Left ventricle myocardium superior (tissue), 1 donor: ENCODE data around the gene CNOT1. TPM values are rescaled to one million over a fixed set of nuclear protein-coding genes. Genes with fewer than 3 reads are reported as not detected.

Experiments used
- ATAC-seq: fragments of 200-7000 bp; cut with Tn5 transposase; one replicate; pipeline ENCODE4 v1.9.1; 2020; ENCODE audit warnings: mild to moderate bottlenecking, moderate library complexity
- DNase-seq: peaks from one replicate; pipeline ENCODE4 v3.0.0-alpha.2; 2020
- intact Hi-C: fragments of 100-400 bp; cut with micrococcal nuclease; formaldehyde crosslinking; loops from one replicate; pipeline ENCODE4 v1.11.0; 2022
- total RNA-seq: library from RNA; stranded (reverse); fragmentation: NEBNext Ultra II Directional; extraction: Animal tissue kit (Norgen Biotek cat#: 25700); gene quantifications from one replicate; pipeline ENCODE4 v1.2.1, GENCODE V29; 2021
- donor health status: DM: no; HTN: yes; CAD: no; lungs with severe emphysema.

Gene CNOT1
- total RNA-seq, 1 donor from 2014 or later: 88.9 TPM

DNA sequence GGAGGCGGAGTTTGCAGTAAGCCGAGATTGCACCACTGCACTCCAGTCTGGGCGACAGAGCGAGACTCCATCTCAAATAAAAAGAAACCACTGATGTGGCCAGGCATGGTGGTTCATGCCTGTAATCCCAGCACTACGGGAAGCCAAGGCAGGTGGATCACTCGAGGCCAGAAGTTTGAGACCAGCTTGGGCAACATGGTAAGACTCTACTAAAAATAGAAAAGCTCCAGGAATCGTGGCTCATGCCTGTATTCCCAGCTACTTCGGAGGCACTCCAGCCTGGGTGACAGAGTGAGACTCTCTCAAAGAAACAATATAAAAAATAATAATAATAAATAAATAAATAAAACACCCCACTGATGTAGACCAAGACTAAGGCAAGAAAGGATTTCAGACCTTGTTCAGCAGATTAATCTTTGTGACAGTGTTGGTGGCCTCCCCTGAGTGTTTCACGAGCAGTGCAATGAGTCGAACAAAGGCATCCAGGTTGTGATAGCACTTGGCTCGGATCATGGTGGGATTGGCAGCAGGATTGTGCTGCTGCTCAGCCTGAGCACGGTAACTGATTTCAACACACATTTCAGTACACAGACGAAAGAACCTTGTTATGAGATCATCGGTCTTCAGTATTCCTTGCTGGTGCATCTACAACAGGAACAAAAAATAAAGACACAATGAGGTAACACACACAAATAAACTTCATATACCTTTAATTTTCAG is 95.7 kb downstream of the CNOT1 start:
- DNase-seq (peak; percentile 50), ATAC-seq (peak; percentile 85)
- intact Hi-C loops: no loop called here

DNA sequence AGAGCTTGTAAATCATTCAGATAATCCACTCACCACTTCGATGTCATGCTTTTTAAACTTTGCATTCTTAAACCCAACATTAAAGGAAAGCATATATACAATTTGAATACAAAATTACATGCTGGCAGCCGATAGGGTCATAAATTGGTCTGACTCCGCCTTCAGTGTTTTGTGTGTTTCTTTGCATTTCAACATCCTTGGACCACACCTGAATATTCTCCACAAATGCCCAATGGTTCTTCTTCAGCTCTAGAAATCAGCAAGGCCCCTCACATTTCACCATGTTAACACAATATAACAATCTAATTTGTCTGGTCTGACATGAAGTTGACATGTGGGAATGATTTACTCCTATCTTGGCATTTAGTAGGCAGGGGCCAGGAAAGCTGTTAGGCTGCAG is 97.2 kb downstream of the CNOT1 start:
- ATAC-seq (no peak), DNase-seq (no peak)
- intact Hi-C loops: no loop called here

DNA sequence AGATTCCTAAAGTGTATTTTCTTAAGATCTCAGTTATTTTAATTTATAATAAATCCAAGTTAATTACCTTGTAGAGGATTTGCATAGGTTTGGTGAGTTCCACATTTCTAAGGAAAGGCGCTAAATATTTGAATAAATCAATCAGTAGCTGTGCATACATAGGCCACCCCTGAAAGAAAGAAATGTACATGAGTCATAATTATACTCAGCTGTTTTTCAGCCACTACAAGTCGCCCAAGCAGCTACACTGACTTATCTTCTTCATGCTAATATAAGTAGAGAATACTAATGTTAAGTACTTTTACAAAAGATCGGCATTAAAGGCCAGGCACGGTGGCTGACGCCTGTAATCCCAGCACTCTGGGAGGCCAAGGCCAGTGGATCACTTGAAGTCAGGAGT is 99.4 kb downstream of the CNOT1 start:
- DNase-seq (no peak), ATAC-seq (no peak)
- intact Hi-C loops: no loop called here

DNA sequence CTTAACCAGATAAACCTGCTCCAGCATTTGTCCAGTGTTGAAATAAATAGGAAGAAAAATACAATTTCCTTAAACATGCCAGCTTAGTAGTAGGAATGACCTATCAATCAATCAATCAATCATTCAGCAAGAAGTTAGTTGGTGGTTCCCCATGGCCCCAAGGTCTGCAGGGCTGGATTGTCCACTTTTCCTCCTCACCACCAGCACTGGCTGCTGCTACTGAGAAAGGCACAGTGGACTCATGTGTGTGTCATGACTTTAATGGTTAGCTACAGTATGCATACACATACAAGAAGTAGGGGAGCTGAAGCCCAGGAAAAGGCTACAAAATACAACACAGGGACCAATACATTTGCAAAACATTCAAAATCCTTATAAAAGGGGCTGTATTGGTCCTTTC is 109.9 kb downstream of the CNOT1 start:
- intact Hi-C loops: no loop called here
- DNase-seq (no peak), ATAC-seq (no peak)

DNA sequence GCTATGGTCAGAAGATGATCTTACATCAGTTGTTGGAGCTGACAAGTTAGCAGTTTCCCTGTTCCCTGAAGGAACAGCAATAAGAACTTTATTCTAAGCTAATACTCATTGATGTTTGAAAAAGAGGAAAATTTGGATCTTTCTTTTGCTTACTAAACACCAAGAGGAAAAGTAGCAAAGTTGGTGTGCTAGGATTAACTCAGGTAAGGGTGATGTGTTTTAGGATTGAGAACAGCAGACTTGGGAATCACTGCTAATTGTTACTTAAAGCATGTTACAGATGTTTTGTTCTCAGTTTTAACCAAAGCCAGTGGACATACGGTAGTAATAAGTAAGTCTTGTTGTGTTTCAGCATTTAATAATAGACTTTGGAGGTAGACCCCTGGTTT is 110.7 kb downstream of the CNOT1 start:
- intact Hi-C loops: no loop called here
- no peak for DNase-seq
- ATAC-seq: no peak

DNA sequence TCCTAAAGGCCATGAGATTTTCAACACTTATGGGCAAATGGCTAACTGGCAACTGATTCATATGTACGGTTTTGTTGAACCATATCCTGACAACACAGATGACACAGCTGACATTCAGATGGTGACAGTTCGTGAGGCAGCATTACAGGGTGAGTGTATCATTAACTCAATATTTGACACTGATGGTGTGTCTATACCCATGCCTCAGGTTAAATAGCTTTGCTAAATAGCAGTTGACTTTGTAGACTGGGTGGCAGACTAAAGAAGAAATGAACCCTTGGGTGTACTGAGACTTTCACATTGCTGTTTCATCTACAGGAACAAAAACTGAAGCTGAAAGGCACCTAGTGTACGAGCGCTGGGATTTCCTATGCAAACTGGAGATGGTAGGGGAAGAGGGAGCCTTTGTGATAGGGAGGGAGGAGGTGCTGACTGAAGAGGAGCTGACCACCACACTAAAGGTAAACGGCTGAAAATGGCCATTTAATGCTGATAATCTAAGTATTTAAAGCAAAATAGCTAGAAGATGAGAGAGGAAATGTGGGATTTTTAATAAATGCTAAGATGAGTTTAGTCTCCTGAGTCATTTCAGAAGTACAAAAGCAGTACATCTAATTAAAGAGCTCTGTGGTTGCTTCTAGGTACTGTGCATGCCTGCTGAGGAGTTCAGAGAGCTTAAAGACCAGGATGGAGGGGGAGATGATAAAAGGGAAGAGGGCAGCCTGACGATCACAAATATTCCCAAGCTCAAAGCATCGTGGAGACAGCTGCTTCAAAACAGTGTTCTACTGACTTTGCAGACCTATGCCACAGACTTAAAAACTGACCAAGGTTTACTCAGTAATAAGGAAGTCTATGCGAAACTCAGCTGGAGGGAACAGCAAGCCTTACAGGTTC is 111.3 kb downstream of the CNOT1 start:
- ATAC-seq (no peak), DNase-seq (no peak)
- intact Hi-C loops: no loop called here

DNA sequence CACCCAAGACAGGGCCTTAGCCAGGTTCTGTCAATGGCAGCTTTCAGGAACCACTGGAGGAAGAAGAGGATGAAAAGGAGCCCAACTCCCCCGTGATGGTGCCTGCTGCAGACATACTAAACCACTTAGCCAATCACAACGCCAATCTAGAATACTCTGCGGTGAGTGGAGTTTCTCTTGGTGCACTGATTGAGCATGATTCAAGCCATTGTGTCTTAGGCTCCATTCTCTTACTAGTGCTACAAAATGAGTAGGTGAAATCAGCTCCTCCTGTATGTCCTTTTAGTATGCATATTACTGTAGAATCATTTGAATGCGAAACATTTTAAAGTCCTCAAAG is 112.9 kb downstream of the CNOT1 start:
- DNase-seq (no peak), ATAC-seq (no peak)
- intact Hi-C loops: no loop called here

DNA sequence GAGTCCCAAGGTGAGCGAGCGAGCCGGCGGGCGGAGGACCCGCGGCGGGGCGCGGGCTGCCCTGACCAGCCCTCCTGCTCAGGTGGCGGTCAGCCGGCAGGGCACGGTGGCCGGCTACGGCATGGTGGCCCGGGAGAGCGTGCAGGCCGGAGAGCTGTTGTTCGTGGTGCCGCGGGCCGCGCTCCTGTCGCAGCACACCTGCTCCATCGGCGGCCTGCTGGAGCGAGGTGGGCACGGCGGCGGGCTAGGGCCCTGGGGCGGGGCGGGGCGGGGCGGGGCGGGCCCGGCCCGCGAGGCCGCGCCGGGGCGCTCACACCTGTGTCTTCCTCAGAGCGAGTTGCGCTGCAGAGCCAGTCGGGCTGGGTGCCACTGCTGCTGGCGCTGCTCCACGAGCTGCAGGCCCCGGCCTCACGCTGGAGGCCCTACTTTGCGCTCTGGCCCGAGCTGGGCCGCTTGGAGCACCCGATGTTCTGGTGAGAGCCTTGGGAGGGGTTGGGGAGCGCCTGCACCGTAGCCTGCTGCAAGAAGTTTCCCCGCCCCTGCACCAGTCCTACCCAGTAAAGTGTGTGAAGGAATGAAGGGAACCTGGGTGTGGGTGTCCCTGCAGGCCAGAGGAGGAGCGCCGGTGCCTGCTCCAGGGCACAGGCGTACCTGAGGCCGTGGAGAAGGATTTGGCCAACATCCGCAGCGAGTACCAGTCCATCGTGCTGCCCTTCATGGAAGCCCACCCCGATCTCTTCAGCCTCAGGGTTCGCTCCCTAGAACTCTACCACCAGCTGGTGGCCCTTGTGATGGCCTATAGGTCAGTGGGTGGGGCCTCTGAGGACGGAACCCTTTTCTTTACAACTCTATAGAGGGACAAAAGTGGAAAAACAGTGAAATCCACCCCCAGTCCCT is 113.5 kb downstream of the CNOT1 start:
- DNase-seq (peak; percentile 69), ATAC-seq (peak; percentile 36)
- intact Hi-C loops: no loop called here

DNA sequence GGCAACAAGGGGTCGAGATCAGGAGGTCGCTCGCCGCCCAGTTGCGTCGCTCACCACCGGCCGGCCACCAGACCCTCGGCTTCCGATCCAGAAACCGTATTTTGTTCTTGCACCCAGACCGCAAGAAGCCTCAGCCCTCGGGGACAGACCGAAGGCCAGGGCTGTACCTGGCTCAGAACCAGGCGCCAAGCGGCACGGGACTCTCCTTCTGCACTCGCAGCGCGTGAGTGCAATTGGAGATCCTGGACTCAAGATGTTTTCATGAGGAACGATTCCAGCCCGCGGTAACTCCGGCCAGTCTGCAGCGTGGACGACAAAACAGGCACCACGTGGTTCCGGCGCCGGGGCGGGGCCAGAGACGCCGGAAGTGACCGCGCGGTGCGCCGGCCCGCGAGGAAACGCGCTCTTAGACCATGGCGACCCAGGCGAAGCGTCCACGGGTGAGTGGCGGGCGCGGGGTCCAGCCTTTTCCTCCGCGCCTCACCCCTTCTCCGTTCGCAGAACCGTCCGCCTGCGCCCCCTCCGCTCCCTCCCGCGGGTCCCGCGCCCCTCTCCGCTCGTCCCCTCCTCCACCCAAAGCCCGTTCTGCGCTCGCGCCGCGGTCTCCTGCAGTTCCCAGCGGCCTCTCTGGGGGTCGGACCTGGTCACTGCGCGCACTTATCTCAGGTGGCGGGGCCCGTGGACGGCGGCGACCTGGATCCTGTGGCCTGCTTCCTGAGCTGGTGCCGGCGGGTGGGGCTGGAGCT is 114.3 kb downstream of the CNOT1 start, which contains the start of gene SETD6:
TSS of gene SETD6 (plus strand) at position 393 of the 746 bp plus-strand sequence. CDS start at position 414, 21 bp downstream.
- peak; percentile 90 for ATAC-seq
- intact Hi-C loops: no loop called here
- peak; percentile 94 for DNase-seq

DNA sequence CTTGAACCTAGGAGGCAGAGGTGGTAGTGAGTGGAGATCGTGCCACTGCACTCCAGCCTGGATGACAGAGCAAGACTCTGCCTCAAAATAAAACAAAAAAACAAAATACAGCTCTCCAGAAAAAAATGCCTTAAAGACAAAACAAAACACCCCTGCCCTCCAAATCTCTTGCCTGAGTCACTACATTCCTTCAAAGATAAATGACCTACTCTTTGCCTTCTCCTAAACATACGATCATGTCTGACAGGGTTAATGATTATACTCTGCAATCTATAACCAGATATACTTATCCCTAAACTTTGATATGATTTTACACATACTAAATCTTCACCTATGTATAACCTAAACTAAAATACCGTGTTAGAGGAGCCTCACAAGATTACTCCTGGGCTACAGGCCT is 115.8 kb downstream of the CNOT1 start:
- no peak for DNase-seq
- no peak for ATAC-seq
- intact Hi-C loops: no loop called here

DNA sequence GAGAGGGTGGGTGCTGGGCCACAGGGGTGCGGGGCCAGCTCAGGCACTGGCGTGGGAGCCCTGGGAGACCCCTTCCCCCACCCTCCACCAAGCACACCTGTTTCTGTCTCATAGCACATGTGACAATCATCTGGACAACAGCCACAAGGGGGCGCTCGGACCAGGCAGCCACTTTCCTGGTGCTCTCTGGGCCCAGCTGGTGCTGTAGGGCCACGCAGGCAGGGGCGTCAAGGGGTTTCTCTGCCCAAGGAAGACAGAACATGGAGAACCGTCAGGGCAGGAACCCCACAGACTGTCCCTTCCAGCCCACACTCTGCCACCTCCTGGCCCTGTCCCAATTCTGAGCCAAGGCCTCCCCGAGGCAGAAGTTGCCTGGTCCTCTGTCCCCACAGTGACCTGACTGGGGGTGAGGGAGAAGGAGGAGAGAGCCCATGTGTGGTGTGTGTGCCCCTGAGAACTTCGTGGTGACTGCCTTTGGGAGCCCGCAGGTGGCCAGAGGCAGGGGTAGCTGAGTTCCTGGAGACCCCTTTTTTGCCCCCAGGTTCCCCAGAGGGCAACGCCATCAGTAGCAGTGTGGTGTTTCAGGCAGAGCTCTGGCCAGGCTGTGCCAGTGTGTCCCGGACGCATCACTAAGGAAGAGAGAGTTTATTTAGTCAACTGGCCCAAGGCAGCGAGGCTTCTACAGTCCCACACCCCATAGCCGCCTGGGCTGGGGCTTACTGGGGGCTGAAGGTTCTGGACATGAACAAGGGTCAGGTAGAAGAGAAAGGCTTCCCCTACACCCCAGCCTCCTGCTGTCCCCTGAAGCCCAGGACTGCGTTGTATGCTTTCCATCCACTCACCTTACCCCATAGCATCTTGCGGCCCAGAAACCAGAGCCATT is 117.5 kb downstream of the CNOT1 start:
- peak; percentile 87 for DNase-seq
- intact Hi-C loops: no loop called here
- peak; percentile 29 for ATAC-seq

DNA sequence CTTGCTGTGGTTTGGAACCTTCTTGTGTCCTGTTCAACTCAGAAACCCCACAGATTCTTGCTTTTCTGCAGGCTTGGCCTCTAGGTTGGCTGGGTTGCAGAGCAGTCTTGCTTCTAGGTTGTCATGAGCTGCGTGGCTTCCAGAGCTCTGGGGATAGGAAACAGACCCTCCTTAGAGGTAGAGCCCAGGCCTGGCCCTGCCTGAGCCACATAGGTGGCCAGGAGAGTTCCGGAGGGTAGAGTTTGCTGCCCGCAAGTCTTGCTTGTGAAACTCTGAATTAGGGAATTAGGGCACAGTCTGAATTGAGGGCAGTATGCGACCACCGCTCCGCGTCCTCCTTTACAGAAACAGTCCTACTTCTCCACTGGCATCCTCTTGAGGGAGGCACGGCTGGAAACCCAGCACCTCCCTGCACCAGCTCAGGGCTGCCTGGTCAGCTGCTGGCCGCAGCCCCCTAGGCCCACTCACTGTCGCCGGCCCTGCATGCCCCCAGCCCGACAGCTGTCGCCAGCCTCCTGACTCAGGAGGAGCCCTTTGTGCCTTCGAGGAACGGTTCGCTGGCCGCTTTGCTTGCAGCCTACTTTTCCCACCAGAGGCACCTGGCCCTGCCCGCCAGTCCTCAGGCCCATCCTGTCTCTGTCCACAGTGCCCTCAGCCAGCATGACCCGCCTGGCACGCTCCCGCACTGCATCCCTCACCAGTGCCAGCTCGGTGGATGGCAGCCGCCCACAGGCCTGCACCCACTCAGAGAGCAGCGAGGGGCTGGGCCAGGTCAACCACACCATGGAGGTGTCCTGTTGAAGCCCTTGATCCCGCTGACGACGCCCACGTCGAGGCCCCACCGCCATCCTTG is 118.6 kb downstream of the CNOT1 start:
- intact Hi-C loops: no loop called here
- peak; percentile 7 for ATAC-seq
- DNase-seq: no peak

DNA sequence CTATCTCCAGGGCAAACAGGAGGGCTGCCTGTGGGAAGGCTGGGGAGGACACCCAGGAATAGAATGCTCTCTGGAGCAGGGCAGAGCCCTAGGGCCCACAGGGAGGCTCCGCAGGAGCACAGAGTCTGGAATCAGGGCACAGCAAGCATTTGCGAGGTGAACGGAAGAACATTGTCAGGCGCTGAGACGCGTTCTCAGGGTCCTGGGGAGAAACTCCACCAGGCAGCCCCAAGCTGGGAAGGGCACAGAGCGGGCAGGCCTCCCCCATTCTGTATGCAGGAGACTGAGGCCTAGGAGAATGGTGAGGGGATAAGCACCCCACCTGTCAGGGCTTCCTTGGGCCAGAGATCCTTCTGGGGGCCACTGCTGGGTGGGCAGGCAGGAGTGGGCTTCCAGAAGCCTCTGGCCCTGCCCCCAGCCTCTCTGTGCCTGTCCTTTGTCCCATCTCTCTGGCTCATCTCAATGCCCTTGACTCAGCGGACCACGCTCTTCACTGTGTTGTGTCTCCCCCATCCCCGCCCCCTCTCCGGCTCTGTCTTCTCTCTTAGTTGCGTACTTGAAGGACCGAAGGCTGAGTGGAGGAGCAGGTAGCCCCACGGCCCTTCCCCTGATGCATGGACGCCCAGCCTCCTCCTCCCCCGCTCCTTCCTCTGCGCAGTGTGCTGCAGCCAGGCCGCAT is 119.4 kb downstream of the CNOT1 start:
- intact Hi-C loops: no loop called here
- no peak for DNase-seq
- ATAC-seq: no peak

DNA sequence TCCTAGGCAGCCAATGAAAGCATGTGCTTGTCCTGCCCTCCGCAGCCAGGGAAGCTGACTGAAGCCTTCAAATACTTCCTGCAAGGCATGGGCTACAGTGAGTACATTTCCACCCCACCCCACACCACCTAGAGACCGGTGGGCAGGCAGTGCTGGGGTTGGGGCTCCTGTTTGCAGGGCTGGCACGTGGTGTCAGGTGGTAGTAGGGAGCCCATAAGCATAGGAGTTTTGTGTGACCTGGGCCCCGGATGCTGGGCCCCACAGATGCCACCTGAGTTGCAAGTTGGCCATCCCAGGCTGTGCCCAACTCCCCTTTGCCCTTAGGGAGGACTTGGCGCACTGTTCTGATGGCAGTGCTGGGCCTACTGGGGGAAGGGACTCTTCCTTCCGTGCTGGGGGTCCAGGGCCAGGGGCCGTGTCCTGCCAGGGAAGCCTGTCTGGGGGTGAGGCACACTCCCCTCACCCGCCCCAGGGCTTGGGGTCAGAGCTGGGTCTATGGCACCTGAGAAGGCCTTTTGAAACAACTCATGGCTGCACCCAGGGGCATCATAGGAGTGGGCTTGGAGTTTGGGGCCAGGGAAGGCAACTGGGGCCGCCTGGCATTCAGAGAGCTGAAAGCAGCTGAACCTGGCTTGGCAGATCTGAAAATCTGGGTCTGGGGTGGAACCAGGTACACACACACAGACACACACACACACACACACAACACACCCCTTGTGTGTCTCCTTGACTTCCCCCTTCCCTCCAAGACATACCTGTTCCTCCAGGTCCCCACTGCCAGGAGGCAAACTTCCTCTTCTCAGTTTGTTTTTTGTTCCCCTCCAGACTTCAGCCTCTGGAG is 120.2 kb downstream of the CNOT1 start:
- intact Hi-C loops: no loop called here

DNA sequence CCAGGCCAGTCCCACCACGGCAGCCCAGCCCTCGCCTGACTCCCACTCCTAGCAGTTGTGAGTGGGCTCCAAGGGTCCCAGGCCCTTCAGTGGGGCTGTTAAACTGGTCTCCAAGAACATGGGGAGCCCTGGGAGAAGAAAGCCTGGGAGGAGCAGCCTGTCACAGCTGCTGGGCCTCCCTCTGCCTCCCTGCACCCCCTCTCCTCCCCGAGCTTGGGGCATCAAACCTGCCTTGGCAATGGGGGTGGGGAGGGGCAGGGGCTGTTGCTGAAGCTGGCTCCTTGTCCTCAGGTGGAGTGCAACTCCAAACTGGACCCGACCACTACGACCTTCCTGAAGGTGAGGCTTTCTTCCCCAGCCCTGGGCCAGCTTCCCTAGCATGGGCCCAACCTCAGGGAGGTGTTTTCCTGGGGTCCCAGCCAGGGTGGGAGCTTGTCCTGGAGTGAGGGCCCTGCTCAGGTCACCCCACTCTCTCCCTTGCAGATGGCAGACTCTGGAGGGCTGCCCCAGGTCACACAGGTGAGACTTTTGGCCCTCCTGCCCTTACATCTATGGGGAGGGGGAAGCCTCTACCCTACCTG is 120.9 kb downstream of the CNOT1 start:
- intact Hi-C loops: no loop called here
- DNase-seq: no peak
- no peak for ATAC-seq

More for the DNA sequence above, 120.2 kb downstream of the CNOT1 start:
- DNase-seq (no peak), ATAC-seq (no peak)
